ENCODE measurements around the gene MYO3B.
"Not testable (repeated sequence)": the region's sequence is repeated elsewhere in the genome, so short reads cannot be mapped to it uniquely, and the experiment has no call there.

The MYO3B gene

DNA sequence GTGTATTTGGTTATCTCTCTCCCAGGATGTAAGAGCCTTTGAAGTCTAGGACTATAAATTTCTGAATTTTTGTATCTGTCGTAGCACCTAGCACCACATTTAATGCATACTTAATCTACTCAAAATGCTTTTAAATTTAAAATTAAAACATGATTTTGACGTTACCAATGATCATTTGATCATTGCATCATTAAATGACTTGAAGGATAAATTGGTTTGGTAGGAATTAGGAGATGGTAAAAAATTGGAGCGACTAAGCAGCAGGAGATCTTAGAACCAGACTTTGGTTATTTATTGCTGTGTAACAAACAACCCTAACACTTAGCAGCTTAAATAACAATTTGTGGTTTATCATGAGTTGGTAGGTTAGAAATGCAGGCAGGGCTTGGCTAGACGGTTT, 84.9 kb downstream of the MYO3B start:
- no peak for FAIRE-seq
- TF ChIP-seq POLR2A (IDR thresholded peaks at IDR 0.05; ENCODE audit: low read depth, low read length): no peak
- TF ChIP-seq TAF1 (IDR thresholded peaks at IDR 0.05; ENCODE audit: low read depth, low read length): no peak
- TF ChIP-seq SPI1 (IDR thresholded peaks at IDR 0.05; ENCODE audit: low read depth, low read length): no peak
- no peak for TF ChIP-seq POLR2AphosphoS5 (IDR thresholded peaks at IDR 0.05; ENCODE audit: low read depth, low read length)
- TF ChIP-seq PAX5 (IDR thresholded peaks at IDR 0.05; ENCODE audit: insufficient read depth, low read length, severe bottlenecking): no peak
- no peak for TF ChIP-seq POU2F2 (IDR thresholded peaks at IDR 0.05; ENCODE audit: low read depth, low read length)
- DNase-seq (ENCODE audit: insufficient read length, low spot score): no peak

DNA sequence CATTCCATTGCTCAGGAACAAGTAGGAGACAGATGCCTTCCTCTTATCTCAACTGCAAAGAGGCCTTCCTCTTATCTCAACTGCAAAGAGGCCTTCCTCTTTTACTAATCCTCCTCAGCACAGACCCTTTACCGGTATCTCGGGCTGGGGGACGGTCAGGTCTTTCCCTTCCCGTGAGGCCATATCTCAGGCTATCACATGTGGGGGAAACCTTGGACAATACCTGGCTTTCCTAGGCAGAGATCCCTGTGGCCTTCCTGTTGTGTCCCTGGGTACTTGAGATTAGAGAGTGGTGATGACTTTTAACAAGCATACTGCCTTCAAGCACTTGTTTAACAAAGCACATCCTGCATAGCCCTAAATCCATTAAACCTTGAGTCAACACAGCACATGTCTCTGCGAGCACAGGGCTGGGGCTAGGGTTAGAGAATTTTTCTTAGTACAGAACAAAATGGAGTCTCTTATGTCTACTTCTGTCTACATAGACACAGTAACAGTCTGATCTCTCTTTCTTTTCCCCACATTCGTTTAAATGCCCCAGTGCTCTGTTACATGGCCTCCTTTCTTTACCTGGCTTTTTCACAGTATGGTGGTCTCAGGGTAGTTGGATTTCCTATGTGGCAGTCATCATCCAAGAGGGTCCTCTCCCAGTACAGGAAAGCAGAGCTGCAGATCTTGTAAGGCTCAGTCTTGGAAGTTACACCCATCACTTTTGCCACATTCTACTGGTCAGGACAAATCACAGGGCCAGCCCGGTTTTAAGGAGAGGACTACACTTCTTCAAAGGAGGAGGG, 86.0 kb downstream of the MYO3B start:
- FAIRE-seq; DNase-seq (ENCODE audit: insufficient read length, low spot score): not testable (repeated sequence)

DNA sequence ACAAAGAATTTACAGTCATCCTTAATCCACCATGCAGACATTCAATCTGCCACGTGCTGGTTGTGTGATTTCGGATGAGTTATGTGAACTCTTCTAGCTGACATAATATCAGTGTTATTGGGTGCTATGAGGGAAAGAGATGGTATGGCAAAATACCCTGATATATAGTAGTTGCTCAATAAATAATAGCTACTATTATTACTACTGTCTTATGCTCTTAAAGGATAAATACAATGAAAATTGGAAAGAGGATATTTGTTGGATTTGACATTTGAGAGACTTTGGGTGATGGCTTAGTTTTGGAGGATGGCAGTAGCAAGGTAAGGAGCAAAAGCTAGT, 86.5 kb downstream of the MYO3B start:
- no peak for FAIRE-seq
- TF ChIP-seq SPI1 (IDR thresholded peaks at IDR 0.05; ENCODE audit: low read depth, low read length): no peak
- no peak for TF ChIP-seq POLR2AphosphoS5 (IDR thresholded peaks at IDR 0.05; ENCODE audit: low read depth, low read length)
- no peak for TF ChIP-seq TAF1 (IDR thresholded peaks at IDR 0.05; ENCODE audit: low read depth, low read length)
- no peak for TF ChIP-seq POU2F2 (IDR thresholded peaks at IDR 0.05; ENCODE audit: low read depth, low read length)
- no peak for TF ChIP-seq PAX5 (IDR thresholded peaks at IDR 0.05; ENCODE audit: insufficient read depth, low read length, severe bottlenecking)
- no peak for TF ChIP-seq POLR2A (IDR thresholded peaks at IDR 0.05; ENCODE audit: low read depth, low read length)
- no peak for DNase-seq (ENCODE audit: insufficient read length, low spot score)

DNA sequence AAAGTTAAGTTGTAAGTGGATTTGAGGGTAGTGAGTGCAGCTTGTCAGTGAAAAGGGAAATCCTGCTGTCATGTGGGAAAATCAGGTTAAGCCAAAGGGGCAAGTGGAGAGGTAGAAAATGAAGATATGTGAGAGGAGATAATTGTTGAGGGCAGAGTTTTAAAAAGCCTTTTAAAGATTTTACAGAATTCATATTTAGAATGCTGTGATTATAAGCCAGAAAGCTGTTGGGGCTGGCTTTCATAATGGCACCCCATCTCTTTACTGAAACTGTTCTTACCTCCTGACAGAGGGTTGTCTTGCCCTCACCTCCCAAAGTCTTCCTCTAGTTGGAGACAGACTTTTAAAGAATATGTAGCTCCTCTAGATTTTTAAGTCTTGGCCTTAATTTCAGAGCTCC, 86.9 kb downstream of the MYO3B start:
- FAIRE-seq: no peak
- DNase-seq (ENCODE audit: insufficient read length, low spot score): no peak
- TF ChIP-seq SPI1 (IDR thresholded peaks at IDR 0.05; ENCODE audit: low read depth, low read length) (no peak), POU2F2 (IDR thresholded peaks at IDR 0.05; ENCODE audit: low read depth, low read length) (no peak), POLR2AphosphoS5 (IDR thresholded peaks at IDR 0.05; ENCODE audit: low read depth, low read length) (no peak), POLR2A (IDR thresholded peaks at IDR 0.05; ENCODE audit: low read depth, low read length) (no peak), TAF1 (IDR thresholded peaks at IDR 0.05; ENCODE audit: low read depth, low read length) (no peak), PAX5 (IDR thresholded peaks at IDR 0.05; ENCODE audit: insufficient read depth, low read length, severe bottlenecking) (no peak)

DNA sequence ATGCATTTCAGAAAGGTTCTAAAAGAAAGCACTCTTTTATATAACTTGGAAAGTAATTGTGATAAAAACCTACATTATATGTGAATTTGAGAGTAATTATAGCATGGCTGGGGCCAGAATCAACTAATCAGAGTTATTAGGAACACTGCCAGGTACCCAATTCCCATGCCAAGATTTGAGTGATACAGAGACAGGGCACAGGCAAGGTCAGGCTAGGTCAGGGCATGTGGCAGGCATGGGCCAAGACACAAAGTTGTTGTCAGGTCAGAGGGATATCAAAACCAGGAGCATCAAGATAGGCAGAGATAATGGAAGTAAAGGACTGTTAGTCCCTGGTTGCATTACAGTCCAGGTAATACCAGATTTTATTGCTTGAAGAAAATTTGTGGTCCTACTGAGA, 87.4 kb downstream of the MYO3B start:
- FAIRE-seq (no peak), DNase-seq (ENCODE audit: insufficient read length, low spot score) (no peak)
- TF ChIP-seq PAX5 (IDR thresholded peaks at IDR 0.05; ENCODE audit: insufficient read depth, low read length, severe bottlenecking) (no peak), TAF1 (IDR thresholded peaks at IDR 0.05; ENCODE audit: low read depth, low read length) (no peak), SPI1 (IDR thresholded peaks at IDR 0.05; ENCODE audit: low read depth, low read length) (no peak), POLR2A (IDR thresholded peaks at IDR 0.05; ENCODE audit: low read depth, low read length) (no peak), POU2F2 (IDR thresholded peaks at IDR 0.05; ENCODE audit: low read depth, low read length) (no peak), POLR2AphosphoS5 (IDR thresholded peaks at IDR 0.05; ENCODE audit: low read depth, low read length) (no peak)

DNA sequence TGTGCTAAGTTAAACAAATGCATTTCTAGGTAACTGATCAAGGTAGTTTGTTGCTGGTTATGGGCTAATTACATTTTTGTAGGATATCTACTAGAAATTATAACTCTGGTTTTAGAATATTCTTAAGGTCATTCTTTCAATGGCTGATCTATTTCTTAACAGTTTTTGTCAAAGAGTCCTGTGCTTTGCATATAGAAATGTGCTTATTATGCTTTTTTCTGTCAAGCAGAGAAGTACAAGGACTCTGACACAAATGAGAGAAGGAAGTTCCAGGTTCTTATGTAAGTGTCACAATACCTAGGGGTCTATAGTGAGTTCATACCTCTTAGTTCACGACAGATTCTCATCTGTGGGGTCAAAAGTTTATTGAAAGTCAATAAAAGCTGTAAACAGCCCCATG, 88.4 kb downstream of the MYO3B start:
- TF ChIP-seq POLR2A (IDR thresholded peaks at IDR 0.05; ENCODE audit: low read depth, low read length) (no peak), TAF1 (IDR thresholded peaks at IDR 0.05; ENCODE audit: low read depth, low read length) (no peak), POU2F2 (IDR thresholded peaks at IDR 0.05; ENCODE audit: low read depth, low read length) (no peak), POLR2AphosphoS5 (IDR thresholded peaks at IDR 0.05; ENCODE audit: low read depth, low read length) (no peak), PAX5 (IDR thresholded peaks at IDR 0.05; ENCODE audit: insufficient read depth, low read length, severe bottlenecking) (no peak), SPI1 (IDR thresholded peaks at IDR 0.05; ENCODE audit: low read depth, low read length) (no peak)
- DNase-seq (ENCODE audit: insufficient read length, low spot score) (no peak), FAIRE-seq (no peak)

DNA sequence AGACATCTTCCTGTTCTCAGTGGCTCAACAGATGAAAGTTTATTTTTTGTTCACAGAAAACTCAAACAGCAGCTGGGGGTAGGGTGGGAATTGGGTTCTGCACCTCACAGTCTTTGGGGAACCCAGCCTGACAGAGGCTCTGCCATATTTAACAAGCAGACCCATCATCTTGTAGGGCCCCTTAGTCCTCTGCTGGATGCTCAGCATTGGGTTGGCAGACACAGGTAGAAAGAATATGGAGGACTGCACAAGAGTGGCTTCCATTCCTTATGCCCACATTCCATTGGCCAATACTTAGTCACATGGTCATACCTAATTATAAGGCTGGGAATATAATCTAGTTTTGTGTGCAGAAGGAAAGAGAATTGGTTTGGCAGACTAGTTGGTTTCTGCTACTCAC, 89.1 kb downstream of the MYO3B start:
- TF ChIP-seq POLR2A (IDR thresholded peaks at IDR 0.05; ENCODE audit: low read depth, low read length): no peak
- no peak for DNase-seq (ENCODE audit: insufficient read length, low spot score)
- FAIRE-seq: no peak

DNA sequence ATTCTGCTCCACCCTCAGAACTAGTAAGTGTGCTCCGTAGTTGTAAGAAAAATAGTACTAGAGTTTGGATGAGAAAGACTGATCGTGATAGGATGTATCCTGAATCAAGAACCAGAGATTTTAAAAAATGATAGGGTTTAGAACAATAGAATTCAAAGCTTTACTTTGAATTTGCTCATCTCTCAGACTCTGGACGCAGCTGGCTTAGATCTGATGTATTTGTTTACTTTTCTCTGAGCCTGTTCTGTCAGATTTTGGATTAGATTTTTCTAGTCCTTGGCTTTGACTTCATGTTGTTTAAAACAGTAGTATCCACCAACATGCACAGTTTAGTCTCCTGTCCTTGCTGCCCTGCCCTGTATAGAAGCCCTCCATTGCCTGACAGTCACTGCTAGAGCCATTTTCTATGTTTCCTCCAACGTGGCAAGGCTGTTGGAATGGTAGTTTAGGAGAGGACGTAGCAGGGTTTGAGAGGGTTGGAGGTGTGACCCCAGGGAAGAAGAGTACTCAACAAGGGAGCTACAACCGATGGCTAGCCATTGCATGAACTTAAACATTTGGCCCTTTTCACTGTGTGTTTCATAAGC, 92.4 kb downstream of the MYO3B start:
- no peak for TF ChIP-seq POLR2A (IDR thresholded peaks at IDR 0.05; ENCODE audit: low read depth, low read length)
- no peak for TF ChIP-seq PAX5 (IDR thresholded peaks at IDR 0.05; ENCODE audit: insufficient read depth, low read length, severe bottlenecking)
- TF ChIP-seq POU2F2 (IDR thresholded peaks at IDR 0.05; ENCODE audit: low read depth, low read length): no peak
- TF ChIP-seq SPI1 (IDR thresholded peaks at IDR 0.05; ENCODE audit: low read depth, low read length): no peak
- TF ChIP-seq TAF1 (IDR thresholded peaks at IDR 0.05; ENCODE audit: low read depth, low read length): no peak
- TF ChIP-seq POLR2AphosphoS5 (IDR thresholded peaks at IDR 0.05; ENCODE audit: low read depth, low read length): no peak
- FAIRE-seq: no peak

DNA sequence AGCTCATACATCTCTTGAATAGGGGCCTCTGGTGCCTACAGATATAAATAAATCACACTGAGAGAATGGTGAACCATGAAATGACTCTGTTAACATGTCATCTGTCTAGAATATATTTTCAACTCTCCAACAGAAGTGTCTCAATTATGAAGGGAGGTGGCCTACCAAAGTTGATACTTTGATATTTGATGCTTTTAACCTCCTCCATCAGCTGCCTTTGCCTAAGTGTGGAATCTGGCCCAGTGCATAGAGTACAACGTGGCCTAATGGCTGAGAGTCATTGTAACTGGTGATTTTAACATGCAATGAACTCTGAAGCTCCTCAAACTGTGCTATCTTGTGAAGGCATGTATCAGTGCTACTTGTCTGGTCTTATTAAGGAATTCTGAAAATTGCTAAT, 93.4 kb downstream of the MYO3B start:
- DNase-seq (ENCODE audit: insufficient read length, low spot score) (no peak), FAIRE-seq (no peak)
- TF ChIP-seq SPI1 (IDR thresholded peaks at IDR 0.05; ENCODE audit: low read depth, low read length) (no peak), TAF1 (IDR thresholded peaks at IDR 0.05; ENCODE audit: low read depth, low read length) (no peak), POLR2A (IDR thresholded peaks at IDR 0.05; ENCODE audit: low read depth, low read length) (no peak), POU2F2 (IDR thresholded peaks at IDR 0.05; ENCODE audit: low read depth, low read length) (no peak), POLR2AphosphoS5 (IDR thresholded peaks at IDR 0.05; ENCODE audit: low read depth, low read length) (no peak), PAX5 (IDR thresholded peaks at IDR 0.05; ENCODE audit: insufficient read depth, low read length, severe bottlenecking) (no peak)

More for the DNA sequence above, 92.4 kb downstream of the MYO3B start:
- no peak for DNase-seq (ENCODE audit: insufficient read length, low spot score)

DNA sequence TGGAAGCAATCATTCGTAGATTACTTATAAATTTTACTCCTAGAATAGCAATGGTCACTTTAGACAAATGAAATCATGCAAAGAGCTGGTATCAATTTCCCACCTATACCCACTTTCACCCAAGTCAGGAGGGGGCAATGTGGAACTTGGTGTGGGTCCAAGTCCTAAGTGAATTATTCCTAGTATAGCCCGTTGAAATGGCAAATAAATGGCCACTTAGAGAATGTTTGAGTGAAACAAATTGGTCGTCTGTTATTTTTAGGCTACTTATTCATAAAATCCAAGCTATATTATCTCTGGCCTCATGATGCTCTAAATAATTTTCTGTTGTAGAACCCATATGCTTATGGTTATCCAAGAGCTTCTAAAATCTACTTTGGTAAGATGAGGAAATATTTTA, 98.1 kb downstream of the MYO3B start:
- DNase-seq (ENCODE audit: insufficient read length, low spot score): no peak
- FAIRE-seq: no peak
- TF ChIP-seq POU2F2 (IDR thresholded peaks at IDR 0.05; ENCODE audit: low read depth, low read length) (no peak), POLR2A (IDR thresholded peaks at IDR 0.05; ENCODE audit: low read depth, low read length) (no peak), SPI1 (IDR thresholded peaks at IDR 0.05; ENCODE audit: low read depth, low read length) (no peak), TAF1 (IDR thresholded peaks at IDR 0.05; ENCODE audit: low read depth, low read length) (no peak), PAX5 (IDR thresholded peaks at IDR 0.05; ENCODE audit: insufficient read depth, low read length, severe bottlenecking) (no peak), POLR2AphosphoS5 (IDR thresholded peaks at IDR 0.05; ENCODE audit: low read depth, low read length) (no peak)

Data from GM12891 (cell line).